K562 (cell line): Measurements from ENCODE around the gene HOXB4. TPM values are rescaled to one million over a fixed set of nuclear protein-coding genes. Genes with fewer than 3 reads are reported as not detected.
A peak's percentile ranks its signal among the peaks of the same experiment; 100 is the strongest.

ENCODE experiments used
- CREB3 ChIP-seq: fragments of 450-650 bp; conservative IDR thresholded peaks from 2 replicates; pipeline ENCODE4 v1.6.1; 2016; ENCODE audit warnings: missing genetic modification characterization, low read depth, mild to moderate bottlenecking, missing compliant biosample characterization, moderate library complexity
- CTBP1 ChIP-seq: fragments of 450-650 bp; IDR thresholded peaks from 2 replicates; pipeline ENCODE4 v1.6.1; 2016; ENCODE audit warnings: borderline replicate concordance
- DNMT1 ChIP-seq: fragments of 450-650 bp; IDR thresholded peaks from 2 replicates; pipeline ENCODE4 v1.6.1; 2016; ENCODE audit warnings: antibody characterized with exemption, mild to moderate bottlenecking
- DPF2 ChIP-seq: fragments of 450-650 bp; IDR thresholded peaks from 2 replicates; pipeline ENCODE4 v1.6.1; 2016
- GATAD2B ChIP-seq: fragments of 450-650 bp; IDR thresholded peaks from 2 replicates; pipeline ENCODE4 v1.6.1; 2017; ENCODE audit warnings: mild to moderate bottlenecking, borderline replicate concordance
- HDGF ChIP-seq: fragments of 450-650 bp; IDR thresholded peaks from 2 replicates; pipeline ENCODE4 v1.6.1; 2016
- MEIS2 ChIP-seq: fragments of 450-650 bp; IDR thresholded peaks from 2 replicates; pipeline ENCODE4 v1.6.1; 2014; ENCODE audit warnings: mild to moderate bottlenecking; ENCODE audit not compliant: partially characterized antibody
- MYNN ChIP-seq, 2 experiments: sonication (generic); formaldehyde crosslinking in 1 of 2; IDR thresholded peaks; 2 replicates each; pipeline versions ENCODE4 v1.5.0 to v1.6.1; 2016 to 2020; ENCODE audit warnings: antibody characterized with exemption in 1 of 2, missing genetic modification reagents in 1 of 2
- NFRKB ChIP-seq: fragments of 450-650 bp; IDR thresholded peaks from 2 replicates; pipeline ENCODE4 v1.6.1; 2016; ENCODE audit warnings: low read depth
- PHF8 ChIP-seq: fragments of 200-600 bp; sonication (generic); IDR thresholded peaks from 2 replicates; pipeline ENCODE4 v1.6.1; 2012; ENCODE audit warnings: mixed run types, mild to moderate bottlenecking, inconsistent platforms, low read length, moderate library complexity, borderline replicate concordance
- TSC22D4 ChIP-seq: fragments of 450-650 bp; IDR thresholded peaks from 2 replicates; pipeline ENCODE4 v1.6.1; 2016; ENCODE audit warnings: missing genetic modification characterization, missing biosample characterization, control low read depth
- WHSC1 ChIP-seq: IDR thresholded peaks from one replicate; pipeline ENCODE4 v1.6.1; 2012; ENCODE audit warnings: low read length, control low read depth, inconsistent platforms
- ZNF175 ChIP-seq: fragments of 200-800 bp; sonication (Bioruptor generic); IDR thresholded peaks from 2 replicates; pipeline ENCODE4 v1.6.1; 2016; ENCODE audit warnings: low read depth, mild to moderate bottlenecking, missing genetic modification characterization, missing compliant biosample characterization
- ZNF23 ChIP-seq: fragments of 250-450 bp; sonication (Bioruptor Pico); IDR thresholded peaks from 2 replicates; pipeline ENCODE4 v1.4.0; 2020; ENCODE audit warnings: mild to moderate bottlenecking
- ZNF644 ChIP-seq: fragments of 200-800 bp; sonication (Bioruptor generic); IDR thresholded peaks from 2 replicates; pipeline ENCODE4 v1.6.1; 2016; ENCODE audit warnings: low read depth, missing genetic modification characterization, missing compliant biosample characterization
- ZNF696 ChIP-seq: fragments of 250-450 bp; sonication (Bioruptor Pico); conservative IDR thresholded peaks from 2 replicates; pipeline ENCODE4 v1.4.0; 2020; ENCODE audit warnings: mild to moderate bottlenecking, moderate library complexity
- ZNF740 ChIP-seq, 3 experiments: fragments of 200-800 bp in 1 of 3; sonication (Bioruptor generic) in 1 of 3; sonication (generic) in 1 of 3; formaldehyde crosslinking in 1 of 3; IDR thresholded peaks; 2 replicates each; pipeline versions ENCODE4 v1.6.1 to v1.8.0; 2016 to 2022; ENCODE audit warnings: mild to moderate bottlenecking in 2 of 3, missing compliant biosample characterization in 2 of 3, missing genetic modification characterization in 2 of 3, missing genetic modification reagents in 1 of 3
- polyA plus RNA-seq, 8 experiments: library from polyadenylated mRNA; depleted of rRNA in 4 of 8; stranded (reverse) in 5 of 8; unstranded in 3 of 8; fragments of >200 nt; fragmentation: Nextera tagmentation in 2 of 8; fragmentation: Illumina TruSeq in 1 of 8; extraction: Ambion mirVana in 2 of 8; extraction: Trizol in 1 of 8; gene quantifications; 2 replicates each; pipeline versions ENCODE4 v1.2.1 to v1.2.3, GENCODE V29; 2011 to 2014; ENCODE audit warnings: inconsistent platforms in 1 of 8, missing spikeins in 1 of 8
- total RNA-seq, 7 experiments: library from RNA; depleted of rRNA in 6 of 7; stranded (reverse); fragments of >200 nt in 6 of 7; fragmentation: Illumina TruSeq in 2 of 7; extraction: Trizol in 2 of 7; gene quantifications; 2 replicates each; pipeline versions ENCODE4 v1.2.1 to v1.2.3, GENCODE V29; 2011 to 2021; ENCODE audit warnings: low replicate concordance in 1 of 7
- TF ChIP-seq, protein P1 (sequence below), 2 experiments: fragments of 450-650 bp; IDR thresholded peaks; 2 replicates each; pipeline ENCODE4 v1.6.1; 2016; ENCODE audit warnings: mild to moderate bottlenecking in 2 of 2, borderline replicate concordance in 1 of 2, low read depth in 1 of 2, moderate library complexity in 1 of 2

The HOXB4 gene
- total and polyA plus RNA-seq, 9 of the 15 experiments (the other 6 are each of a cell fraction or from before 2014, with no cell fraction given) = 1.6 to 34.9 (median 14.9) TPM

GRCh38 chr17:48544349-48545021 is 33.7 kb downstream of the HOXB4 start (continued):
- TF ChIP-seq CREB3 (tag) (no peak), DPF2 (no peak), ZNF644 (tag) (0 out of 2 replicates have a peak, but pooled peaks have one; percentile 11), DNMT1 (no peak), ZNF23 (CRISPR knock-in tag) (no peak), WHSC1 (no peak), ZNF740 (CRISPR knock-in tag; IDR thresholded peaks at IDR 0.05) (0 out of 2 replicates have a peak, but pooled peaks have one; percentile 18), ZNF740 (tag; IDR thresholded peaks at IDR 0.05) (peak in 1 of 2 experiments; percentile 98; a peak in 2 of 4 replicates), TSC22D4 (tag) (no peak), PHF8 (0 out of 2 replicates have a peak, but pooled peaks have one; percentile 8), HDGF (no peak), MEIS2 (peak; percentile 88), NFRKB (peak; percentile 90; the same call in 1 of the 2 replicates), ZNF696 (CRISPR knock-in tag) (no peak), ZNF175 (CRISPR knock-in tag) (no peak), GATAD2B (no peak), CTBP1 (no peak), MYNN (IDR thresholded peaks at IDR 0.05) (no peak), MYNN (CRISPR knock-in tag; IDR thresholded peaks at IDR 0.05) (no peak)
- TF ChIP-seq, protein P1, sequence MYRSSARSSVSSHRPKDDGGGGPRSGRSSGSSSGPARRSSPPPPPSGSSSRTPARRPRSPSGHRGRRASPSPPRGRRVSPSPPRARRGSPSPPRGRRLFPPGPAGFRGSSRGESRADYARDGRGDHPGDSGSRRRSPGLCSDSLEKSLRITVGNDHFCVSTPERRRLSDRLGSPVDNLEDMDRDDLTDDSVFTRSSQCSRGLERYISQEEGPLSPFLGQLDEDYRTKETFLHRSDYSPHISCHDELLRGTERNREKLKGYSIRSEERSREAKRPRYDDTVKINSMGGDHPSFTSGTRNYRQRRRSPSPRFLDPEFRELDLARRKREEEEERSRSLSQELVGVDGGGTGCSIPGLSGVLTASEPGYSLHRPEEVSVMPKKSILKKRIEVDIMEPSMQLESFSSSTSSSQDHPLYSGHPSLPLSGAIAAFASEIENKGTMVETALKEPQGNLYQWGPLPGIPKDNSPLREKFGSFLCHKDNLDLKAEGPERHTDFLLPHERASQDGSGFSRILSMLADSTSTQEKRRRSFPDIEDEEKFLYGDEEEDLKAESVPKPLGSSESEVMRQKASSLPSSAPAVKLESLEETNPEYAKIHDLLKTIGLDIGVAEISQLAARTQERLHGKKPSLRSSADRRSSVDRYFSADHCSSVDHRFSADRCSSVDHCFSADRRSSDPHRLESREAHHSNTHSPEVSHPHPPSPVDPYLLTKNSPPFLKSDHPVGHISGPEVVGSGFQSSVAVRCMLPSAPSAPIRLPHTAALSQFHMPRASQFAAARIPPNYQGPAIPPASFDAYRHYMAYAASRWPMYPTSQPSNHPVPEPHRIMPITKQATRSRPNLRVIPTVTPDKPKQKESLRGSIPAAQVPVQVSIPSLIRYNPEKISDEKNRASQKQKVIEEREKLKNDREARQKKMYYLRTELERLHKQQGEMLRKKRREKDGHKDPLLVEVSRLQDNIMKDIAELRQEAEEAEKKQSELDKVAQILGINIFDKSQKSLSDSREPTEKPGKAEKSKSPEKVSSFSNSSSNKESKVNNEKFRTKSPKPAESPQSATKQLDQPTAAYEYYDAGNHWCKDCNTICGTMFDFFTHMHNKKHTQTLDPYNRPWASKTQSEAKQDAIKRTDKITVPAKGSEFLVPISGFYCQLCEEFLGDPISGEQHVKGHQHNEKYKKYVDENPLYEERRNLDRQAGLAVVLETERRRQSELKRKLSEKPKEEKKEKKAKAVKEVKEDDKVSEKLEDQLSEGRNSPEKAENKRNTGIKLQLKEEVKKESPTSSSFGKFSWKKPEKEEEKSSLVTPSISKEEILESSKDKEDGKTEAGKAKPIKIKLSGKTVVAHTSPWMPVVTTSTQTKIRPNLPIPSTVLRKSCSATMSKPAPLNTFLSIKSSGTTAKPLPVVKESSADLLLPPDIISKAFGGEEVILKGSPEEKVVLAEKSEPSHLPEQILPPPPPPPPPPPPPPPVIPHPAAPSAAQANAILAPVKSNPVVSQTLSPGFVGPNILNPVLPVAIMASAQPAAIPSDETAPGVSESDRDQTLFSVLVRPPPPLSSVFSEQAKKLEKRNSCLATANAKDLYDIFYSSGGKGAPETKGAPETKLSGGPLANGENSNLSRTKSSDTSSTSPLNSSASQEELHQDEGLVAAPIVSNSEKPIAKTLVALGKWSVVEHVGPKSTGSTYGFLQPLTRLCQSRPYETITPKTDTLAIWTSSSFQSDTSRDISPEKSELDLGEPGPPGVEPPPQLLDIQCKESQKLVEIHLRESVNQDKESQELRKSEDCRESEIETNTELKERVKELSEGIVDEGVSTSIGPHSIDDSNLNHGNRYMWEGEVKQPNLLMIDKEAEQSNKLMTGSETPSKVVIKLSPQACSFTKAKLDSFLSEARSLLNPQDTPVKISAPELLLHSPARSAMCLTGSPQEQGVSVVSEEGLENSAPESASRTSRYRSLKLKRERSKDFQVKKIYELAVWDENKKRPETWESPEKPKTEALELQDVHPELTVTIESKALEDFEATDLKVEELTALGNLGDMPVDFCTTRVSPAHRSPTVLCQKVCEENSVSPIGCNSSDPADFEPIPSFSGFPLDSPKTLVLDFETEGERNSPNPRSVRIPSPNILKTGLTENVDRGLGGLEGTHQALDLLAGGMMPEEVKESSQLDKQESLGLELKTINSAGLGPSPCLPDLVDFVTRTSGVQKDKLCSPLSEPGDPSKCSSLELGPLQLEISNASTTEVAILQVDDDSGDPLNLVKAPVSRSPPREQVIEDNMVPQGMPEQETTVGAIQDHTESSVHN (IDR thresholded peaks at IDR 0.05; ENCODE audit: borderline replicate concordance in 1 of 2, low read depth in 1 of 2) = no peak
